Mucosa of stomach (tissue), 1 donor: ENCODE measurements around the gene CCNY.

Experiments used
- H3K27me3 ChIP-seq: one replicate; pipeline ENCODE4 v1.7.0; 2013; ENCODE audit warnings: mild to moderate bottlenecking, low read length; ENCODE audit not compliant: control insufficient read depth, insufficient read depth
- H3K36me3 ChIP-seq: one replicate; pipeline ENCODE4 v1.7.0; 2013; ENCODE audit warnings: low read length; ENCODE audit not compliant: control insufficient read depth, insufficient read depth
- H3K4me1 ChIP-seq: one replicate; pipeline ENCODE4 v1.7.0; 2013; ENCODE audit warnings: mild to moderate bottlenecking, low read length; ENCODE audit not compliant: control insufficient read depth, insufficient read depth
- H3K4me3 ChIP-seq: one replicate; pipeline ENCODE4 v1.7.0; 2013; ENCODE audit warnings: low read length
- H3K9ac ChIP-seq: one replicate; pipeline ENCODE4 v1.7.0; 2013; ENCODE audit warnings: mild to moderate bottlenecking, low read length, moderate library complexity
- H3K9me3 ChIP-seq: one replicate; pipeline ENCODE4 v1.7.0; 2013; ENCODE audit warnings: mild to moderate bottlenecking, low read length, moderate library complexity; ENCODE audit not compliant: control insufficient read depth
- donor health status: Pancreatic carcinoma.

The CCNY gene

DNA sequence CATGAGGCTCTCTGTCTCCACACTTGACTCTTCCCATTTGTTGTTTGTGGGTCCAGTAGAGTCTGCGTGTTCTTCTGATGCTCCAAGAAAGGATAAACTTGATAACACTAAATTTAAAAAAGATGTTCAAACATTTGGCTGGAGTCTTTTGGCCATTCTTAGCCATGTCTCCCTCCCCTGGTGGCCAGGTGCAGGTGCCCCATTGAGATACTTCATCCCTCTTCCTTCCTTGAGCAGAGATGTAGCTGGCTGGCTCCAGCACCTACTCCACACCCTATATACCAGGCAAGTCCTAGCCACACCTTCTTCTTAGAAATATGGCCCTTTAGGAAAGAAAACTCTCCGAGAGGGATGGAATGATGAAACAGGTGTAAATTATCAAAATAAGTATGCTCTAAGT lies 165.6 kb downstream of the CCNY start:
- Histone ChIP-seq H3K9me3 (no peaks in the 10 kb centered on the region), H3K4me1 (no peaks in the 10 kb centered on the region), H3K36me3 (no peaks in the 10 kb centered on the region), H3K9ac (no peak overlapping the region), H3K27me3 (no peaks in the 10 kb centered on the region), H3K4me3 (no peak overlapping the region)

DNA sequence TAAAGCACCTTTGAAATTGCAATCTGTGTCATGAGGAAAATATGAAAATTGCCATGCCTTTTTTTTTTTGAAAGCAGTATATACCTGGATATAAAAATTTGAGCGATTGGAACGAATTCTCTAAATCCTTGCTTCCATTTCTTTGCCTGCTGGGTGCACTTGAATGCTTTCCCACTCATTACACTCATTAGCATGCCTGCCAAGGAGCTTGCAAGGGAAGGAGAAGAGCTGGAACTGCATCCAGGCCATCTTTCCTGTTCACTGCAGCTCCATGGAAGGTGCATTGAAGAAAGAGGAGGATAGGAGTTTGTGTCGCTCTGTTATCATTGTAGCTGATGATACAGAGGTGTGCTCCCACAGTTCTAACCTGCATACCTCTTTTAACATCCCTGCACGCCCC lies 166.4 kb downstream of the CCNY start:
- H3K36me3 ChIP-seq, result no peaks in the 10 kb centered on the region
- no peak overlapping the region for H3K9ac ChIP-seq
- H3K9me3 ChIP-seq, result no peaks in the 10 kb centered on the region
- H3K27me3 ChIP-seq, result no peaks in the 10 kb centered on the region
- H3K4me1 ChIP-seq, result no peaks in the 10 kb centered on the region
- H3K4me3 ChIP-seq, result no peak overlapping the region

DNA sequence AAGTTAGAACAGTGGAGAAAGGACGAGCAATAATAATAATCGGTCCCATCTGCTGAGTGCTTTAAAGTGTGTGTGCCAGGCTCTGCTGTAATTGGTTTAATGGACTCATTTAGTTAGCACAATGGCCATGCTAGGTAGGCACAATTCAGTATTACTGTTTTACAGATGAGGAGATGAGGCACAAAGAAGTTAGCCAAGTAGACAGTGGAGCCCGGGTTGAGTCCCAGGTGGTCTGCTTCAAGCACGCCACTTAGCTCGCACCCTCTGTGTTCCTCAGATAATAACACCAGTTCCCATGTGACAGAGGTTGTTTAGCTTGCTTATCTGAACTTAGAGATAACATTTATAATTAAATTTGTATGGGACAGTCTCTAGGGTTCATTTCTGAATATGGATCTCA lies 167.3 kb downstream of the CCNY start:
- no peaks in the 10 kb centered on the region for H3K36me3 ChIP-seq
- no peak overlapping the region for H3K9ac ChIP-seq
- H3K27me3 ChIP-seq, result no peaks in the 10 kb centered on the region
- H3K9me3 ChIP-seq, result no peaks in the 10 kb centered on the region
- H3K4me1 ChIP-seq, result no peaks in the 10 kb centered on the region
- H3K4me3 ChIP-seq, result no peak overlapping the region

DNA sequence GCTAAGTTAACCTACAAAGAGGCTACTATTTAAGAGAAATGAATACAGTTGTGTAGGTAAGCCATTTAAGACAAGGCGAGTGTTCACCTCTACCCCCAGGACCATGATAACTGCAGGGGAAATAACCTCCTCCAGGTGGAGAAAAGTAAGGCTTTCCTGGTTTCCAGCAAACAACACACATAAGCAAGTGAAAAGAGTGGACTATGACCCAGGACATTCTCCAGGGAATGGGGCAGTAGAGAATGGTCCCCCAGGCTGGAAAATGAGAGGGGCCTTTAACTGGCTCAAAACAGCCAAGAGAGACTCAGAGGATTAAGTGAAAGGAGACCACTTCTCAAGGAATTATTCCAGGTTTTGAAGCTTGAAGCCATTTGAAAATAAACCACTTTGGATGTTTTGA lies 167.8 kb downstream of the CCNY start:
- Histone ChIP-seq H3K4me3 (no peak overlapping the region), H3K36me3 (no peaks in the 10 kb centered on the region), H3K4me1 (no peaks in the 10 kb centered on the region), H3K9me3 (no peaks in the 10 kb centered on the region), H3K9ac (no peak overlapping the region), H3K27me3 (no peaks in the 10 kb centered on the region)

DNA sequence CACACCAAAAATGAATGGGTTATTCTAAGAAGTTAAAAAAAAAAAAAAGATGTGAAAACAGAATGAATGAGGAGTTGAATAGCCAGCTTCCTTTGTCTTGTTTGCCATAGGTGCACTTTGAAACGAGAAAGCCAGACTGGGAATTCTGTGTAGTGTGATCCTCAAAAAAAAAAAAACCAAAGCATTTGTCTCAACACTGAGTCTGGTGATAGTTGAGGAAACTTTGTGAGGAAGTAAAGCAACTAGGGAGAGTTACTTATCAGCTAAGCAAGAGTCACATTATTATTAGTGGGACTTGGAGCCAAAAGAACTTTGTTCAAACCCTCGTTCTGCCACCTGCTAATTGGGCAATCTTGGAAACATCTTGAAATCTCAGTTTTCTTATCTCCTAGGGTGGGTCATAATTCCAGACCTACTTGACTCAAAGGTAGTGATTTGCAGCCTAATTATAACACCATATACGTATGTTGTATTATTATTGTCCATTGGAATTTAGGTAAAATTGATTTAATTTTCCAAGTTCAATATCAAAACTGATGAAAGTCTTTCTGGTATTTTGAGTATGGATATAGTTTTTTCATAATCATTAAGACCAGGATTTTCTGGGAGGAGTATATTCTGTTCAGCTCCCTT lies 169.0 kb downstream of the CCNY start:
- Histone ChIP-seq H3K27me3 (no peaks in the 10 kb centered on the region), H3K4me1 (no peaks in the 10 kb centered on the region), H3K4me3 (no peak overlapping the region), H3K36me3 (no peaks in the 10 kb centered on the region), H3K9ac (no peak overlapping the region), H3K9me3 (no peaks in the 10 kb centered on the region)

DNA sequence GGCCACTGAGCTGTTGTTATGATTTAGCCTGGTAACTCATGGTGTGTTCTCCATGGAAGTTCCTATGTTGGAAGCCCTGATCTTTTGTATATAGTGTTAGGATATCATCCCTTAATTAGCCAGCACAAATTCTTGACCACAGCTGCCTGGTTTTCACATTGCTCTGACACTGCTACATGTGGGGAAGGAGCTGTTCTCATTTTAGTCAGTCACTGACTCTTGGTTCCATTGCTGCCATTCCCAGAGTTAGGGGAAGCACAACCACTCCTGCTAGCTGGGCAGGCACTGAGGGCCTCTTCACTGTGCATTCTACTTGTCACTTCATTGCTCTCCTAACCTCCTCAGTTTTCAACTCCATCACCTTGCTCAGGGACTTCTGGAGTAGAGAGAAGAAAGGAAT lies 170.4 kb downstream of the CCNY start:
- H3K36me3 ChIP-seq, result no peaks in the 10 kb centered on the region
- no peak overlapping the region for H3K4me3 ChIP-seq
- no peak overlapping the region for H3K9ac ChIP-seq
- H3K4me1 ChIP-seq, result no peaks in the 10 kb centered on the region
- H3K9me3 ChIP-seq, result no peaks in the 10 kb centered on the region
- no peaks in the 10 kb centered on the region for H3K27me3 ChIP-seq

DNA sequence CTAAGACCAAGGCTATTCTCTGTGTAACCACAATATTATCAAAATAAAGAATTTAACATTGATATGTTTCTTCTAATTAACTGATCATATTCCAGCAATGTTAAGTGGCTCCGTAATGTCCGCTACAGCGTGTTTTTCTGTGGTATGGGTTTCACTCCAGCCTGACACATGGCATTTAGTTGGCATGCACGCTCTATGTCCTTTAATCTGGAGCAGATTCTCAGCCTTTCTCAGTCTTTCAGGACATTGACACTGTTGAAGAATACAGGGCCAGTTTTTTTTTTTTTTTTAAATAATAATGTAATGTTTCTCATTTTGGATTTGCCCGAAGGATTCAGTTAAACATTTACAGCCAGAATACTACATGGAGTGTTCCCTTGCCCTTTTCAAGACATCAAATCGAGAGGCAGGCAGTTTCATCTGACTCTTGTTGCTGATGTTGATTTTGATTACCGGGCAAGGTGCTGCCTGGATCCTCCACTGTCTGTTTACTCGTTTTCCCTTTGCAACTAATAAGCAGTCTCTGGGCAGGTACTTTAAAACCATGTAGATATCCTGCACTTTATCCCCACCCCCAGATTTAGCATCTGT lies 171.3 kb downstream of the CCNY start:
- no peaks in the 10 kb centered on the region for H3K4me1 ChIP-seq
- no peaks in the 10 kb centered on the region for H3K36me3 ChIP-seq
- H3K27me3 ChIP-seq, result no peaks in the 10 kb centered on the region
- no peak overlapping the region for H3K9ac ChIP-seq
- H3K9me3 ChIP-seq, result no peaks in the 10 kb centered on the region
- H3K4me3 ChIP-seq, result no peak overlapping the region

DNA sequence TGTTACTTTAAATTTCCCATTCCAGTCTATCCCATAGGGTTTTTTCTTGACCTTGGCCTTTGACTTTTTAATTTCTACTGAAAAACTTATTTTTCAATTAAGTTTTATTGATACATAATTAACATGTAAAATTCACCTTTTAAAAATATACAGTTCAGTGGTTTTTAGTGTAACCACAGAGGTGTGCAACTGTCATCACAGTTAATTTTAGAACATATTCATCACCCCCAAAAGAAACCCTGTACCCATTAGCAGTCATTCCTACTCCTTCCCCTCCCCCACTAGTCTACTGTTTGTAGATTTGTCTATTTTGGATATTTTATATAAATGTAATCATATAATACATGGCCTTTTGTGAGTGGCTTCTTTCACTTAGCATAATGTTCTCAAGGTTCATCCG lies 172.3 kb downstream of the CCNY start:
- no peak overlapping the region for H3K9ac ChIP-seq
- H3K4me1 ChIP-seq, result no peaks in the 10 kb centered on the region
- H3K9me3 ChIP-seq, result no peaks in the 10 kb centered on the region
- H3K27me3 ChIP-seq, result no peaks in the 10 kb centered on the region
- H3K4me3 ChIP-seq, result no peak overlapping the region
- no peaks in the 10 kb centered on the region for H3K36me3 ChIP-seq

DNA sequence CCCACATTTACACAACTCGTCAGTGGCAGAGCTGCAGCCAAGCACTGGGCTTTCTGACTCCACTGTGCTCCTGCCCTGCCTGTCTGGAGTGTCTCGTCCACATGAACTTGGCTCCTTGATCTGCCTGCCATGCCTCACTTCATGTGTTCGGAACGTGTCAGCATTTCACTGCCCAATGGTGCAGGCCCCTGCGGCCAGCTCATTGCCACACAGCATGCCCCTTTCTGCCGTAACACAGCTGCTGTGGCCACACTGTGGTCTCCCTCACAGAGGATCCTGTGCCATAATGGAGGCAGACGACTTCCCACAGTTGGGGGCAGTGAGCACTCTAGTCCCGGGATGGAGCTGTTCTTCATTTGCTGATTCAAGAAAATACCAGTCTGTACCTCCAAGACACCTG lies 174.6 kb downstream of the CCNY start:
- H3K9me3 ChIP-seq, result no peaks in the 10 kb centered on the region
- H3K4me3 ChIP-seq, result no peak overlapping the region
- H3K36me3 ChIP-seq, result no peaks in the 10 kb centered on the region
- H3K9ac ChIP-seq, result no peak overlapping the region
- no peaks in the 10 kb centered on the region for H3K4me1 ChIP-seq
- H3K27me3 ChIP-seq, result no peaks in the 10 kb centered on the region

DNA sequence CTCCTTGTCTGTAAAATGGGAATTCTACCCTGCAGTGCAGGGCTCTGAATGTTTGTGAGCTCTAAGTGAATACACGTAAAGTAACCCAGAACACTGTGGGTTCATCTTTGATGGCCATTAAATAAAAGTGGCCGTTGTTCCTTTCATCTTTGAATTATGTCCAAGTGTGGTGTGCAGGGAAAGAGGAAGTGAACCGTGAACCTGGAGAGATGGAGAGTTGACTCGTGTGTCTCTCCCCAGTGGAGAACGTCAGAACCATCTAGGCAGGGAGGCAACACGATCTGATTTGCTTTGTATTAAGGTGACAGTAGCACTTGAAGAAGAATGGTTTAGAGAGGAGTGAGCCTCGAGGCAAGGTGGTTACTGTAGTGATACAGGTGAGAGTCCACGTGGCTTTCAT lies 175.3 kb downstream of the CCNY start:
- Histone ChIP-seq H3K4me3 (no peak overlapping the region), H3K4me1 (no peaks in the 10 kb centered on the region)

DNA sequence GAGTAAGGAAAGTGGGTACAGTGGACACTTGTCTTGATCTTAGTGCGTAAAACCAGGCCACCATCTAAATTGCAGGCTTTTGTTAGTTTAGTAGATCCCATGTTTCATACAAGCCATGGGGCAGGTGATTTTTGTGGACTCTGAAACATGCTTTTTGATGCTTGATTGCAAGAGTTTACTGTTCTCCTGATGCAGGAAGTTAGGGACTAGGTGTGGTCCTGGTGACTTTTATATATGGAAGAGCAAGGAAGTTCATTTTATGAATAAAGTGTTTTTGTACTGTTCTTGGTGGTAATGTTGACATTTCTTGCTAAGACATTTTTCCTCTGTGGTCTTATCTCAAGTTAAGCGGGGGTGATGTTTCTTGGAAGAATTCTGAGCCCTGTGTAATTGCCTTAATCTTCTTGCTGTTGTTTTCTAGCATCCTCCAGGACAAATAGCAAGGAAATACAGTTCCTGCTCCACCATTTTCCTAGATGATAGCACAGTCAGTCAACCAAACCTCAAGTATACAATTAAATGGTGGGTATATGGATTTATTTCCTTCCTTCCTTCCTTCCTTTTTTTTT lies 179.9 kb downstream of the CCNY start:
- no peaks in the 10 kb centered on the region for H3K36me3 ChIP-seq
- H3K27me3 ChIP-seq, result no peaks in the 10 kb centered on the region
- no peak overlapping the region for H3K9ac ChIP-seq
- H3K4me1 ChIP-seq, result no peaks in the 10 kb centered on the region
- no peaks in the 10 kb centered on the region for H3K9me3 ChIP-seq
- H3K4me3 ChIP-seq, result no peak overlapping the region

More for the DNA sequence above, 175.3 kb downstream of the CCNY start:
- Histone ChIP-seq H3K9ac (no peak overlapping the region), H3K36me3 (no peaks in the 10 kb centered on the region), H3K9me3 (no peaks in the 10 kb centered on the region), H3K27me3 (no peaks in the 10 kb centered on the region)

DNA sequence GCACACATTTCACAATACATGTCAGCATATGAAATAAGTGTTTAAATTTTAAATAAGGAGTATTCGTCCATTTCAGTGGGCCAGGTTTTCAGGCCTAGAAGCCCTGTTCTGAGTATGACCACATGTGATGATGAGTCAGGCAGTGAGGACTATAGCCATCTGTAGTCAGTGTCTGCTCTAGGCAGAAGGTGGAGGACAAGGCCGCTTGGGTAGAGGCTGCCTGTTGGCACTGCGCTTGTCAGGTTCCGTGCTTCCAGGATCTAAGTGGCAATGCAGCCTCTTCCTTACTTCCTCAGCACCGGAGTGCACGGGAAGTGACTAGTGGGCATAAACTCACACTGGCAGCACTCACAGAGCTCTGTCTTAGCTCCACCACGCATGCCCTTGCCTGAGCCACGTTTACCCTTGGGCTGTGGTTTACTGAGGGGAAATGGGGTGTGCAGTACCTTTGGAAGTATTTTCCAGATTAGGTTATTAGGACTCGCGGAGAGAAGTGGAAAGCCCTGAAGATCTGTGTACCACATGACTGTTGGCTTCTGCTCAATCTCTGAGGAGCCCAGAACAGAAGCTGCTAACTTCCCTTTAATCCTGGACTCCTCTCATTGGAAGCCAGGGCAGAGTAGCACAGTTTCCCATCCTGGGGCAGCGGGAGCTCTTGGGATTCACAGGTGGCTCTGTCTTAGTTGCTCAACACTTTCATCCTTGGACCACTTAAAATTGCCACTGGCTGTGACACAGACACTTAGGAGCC lies 181.3 kb downstream of the CCNY start:
- H3K9ac ChIP-seq, result no peak overlapping the region
- no peaks in the 10 kb centered on the region for H3K36me3 ChIP-seq
- H3K4me1 ChIP-seq, result no peaks in the 10 kb centered on the region
- H3K27me3 ChIP-seq, result no peaks in the 10 kb centered on the region
- H3K9me3 ChIP-seq, result no peaks in the 10 kb centered on the region
- no peak overlapping the region for H3K4me3 ChIP-seq
